Parathyroid adenoma (tissue), 2 donors: Measurements from ENCODE around the gene HHIPL1.

Experiments
- H2AFZ ChIP-seq: fragments of 300-600 bp; sonication (generic); one replicate; pipeline ENCODE4 v1.7.0; 2017; ENCODE audit warnings: antibody characterized with exemption, mild to moderate bottlenecking
- H3K27ac ChIP-seq: fragments of 300-600 bp; sonication (generic); one replicate; pipeline ENCODE4 v1.7.0; 2017
- H3K27me3 ChIP-seq: fragments of 300-600 bp; sonication (generic); one replicate; pipeline ENCODE4 v1.7.0; 2017; ENCODE audit warnings: low read length; ENCODE audit not compliant: control insufficient read depth, insufficient read depth
- H3K36me3 ChIP-seq: fragments of 300-600 bp; sonication (generic); one replicate; pipeline ENCODE4 v1.7.0; 2017; ENCODE audit warnings: low read length; ENCODE audit not compliant: control insufficient read depth, insufficient read depth
- H3K4me1 ChIP-seq: fragments of 300-600 bp; sonication (generic); one replicate; pipeline ENCODE4 v1.7.0; 2017; ENCODE audit warnings: control low read depth
- H3K4me2 ChIP-seq: fragments of 300-600 bp; sonication (generic); one replicate; pipeline ENCODE4 v1.7.0; 2017; ENCODE audit warnings: low read length
- H3K4me3 ChIP-seq: fragments of 300-600 bp; sonication (generic); one replicate; pipeline ENCODE4 v1.7.0; 2017; ENCODE audit warnings: low read depth, low read length
- H3K79me2 ChIP-seq: fragments of 300-600 bp; sonication (generic); one replicate; pipeline ENCODE4 v1.7.0; 2017; ENCODE audit warnings: control low read depth
- H3K9ac ChIP-seq: fragments of 300-600 bp; sonication (generic); one replicate; pipeline ENCODE4 v1.7.0; 2017; ENCODE audit warnings: mild to moderate bottlenecking
- H3K9me3 ChIP-seq: fragments of 300-600 bp; sonication (generic); one replicate; pipeline ENCODE4 v1.7.0; 2017; ENCODE audit warnings: low read length; ENCODE audit not compliant: control insufficient read depth
- CTCF ChIP-seq: fragments of 300-600 bp; sonication (generic); IDR thresholded peaks from one replicate; pipeline ENCODE4 v1.7.0; 2017; ENCODE audit warnings: antibody characterized with exemption, mild to moderate bottlenecking
- donor health status: primary hyperparathyroidism.

Gene HHIPL1

GRCh38 chr14:99597911-99598600 lies 46.9 kb upstream of the HHIPL1 start:
- Histone ChIP-seq H3K9ac (no peak overlapping the region), H3K4me2 (no peak overlapping the region), H3K27ac (no peak overlapping the region), H3K9me3 (no peaks in the 10 kb centered on the region), H3K4me1 (peaks cover 45% of the 10 kb centered on the region), H3K4me3 (no peak overlapping the region), H3K36me3 (no peaks in the 10 kb centered on the region), H2AFZ (no peak overlapping the region), H3K79me2 (peaks cover 51% of the 10 kb centered on the region), H3K27me3 (no peaks in the 10 kb centered on the region)
- TF ChIP-seq CTCF: no peak

- Histone ChIP-seq H3K27ac (no peak overlapping the region), H3K27me3 (no peaks in the 10 kb centered on the region), H3K36me3 (no peaks in the 10 kb centered on the region), H3K79me2 (peaks cover 51% of the 10 kb centered on the region), H3K9ac (no peak overlapping the region), H3K4me3 (no peak overlapping the region), H3K9me3 (no peaks in the 10 kb centered on the region), H3K4me1 (peaks cover 46% of the 10 kb centered on the region), H3K4me2 (no peak overlapping the region), H2AFZ (no peak overlapping the region)
- no peak for TF ChIP-seq CTCF
Measured at GRCh38 chr14:99598774-99599173, 46.2 kb upstream of the HHIPL1 start.

- Histone ChIP-seq H3K9me3 (no peaks in the 10 kb centered on the region), H2AFZ (no peak overlapping the region), H3K79me2 (peaks cover 48% of the 10 kb centered on the region), H3K4me3 (no peak overlapping the region), H3K4me1 (peaks cover 44% of the 10 kb centered on the region), H3K27me3 (no peaks in the 10 kb centered on the region), H3K4me2 (no peak overlapping the region), H3K36me3 (no peaks in the 10 kb centered on the region), H3K27ac (no peak overlapping the region), H3K9ac (no peak overlapping the region)
- TF ChIP-seq CTCF: no peak
Measured at GRCh38 chr14:99599393-99599792, 45.5 kb upstream of the HHIPL1 start.

GRCh38 chr14:99600232-99600888 lies 44.6 kb upstream of the HHIPL1 start:
- Histone ChIP-seq H3K4me2 (no peak overlapping the region), H3K36me3 (no peaks in the 10 kb centered on the region), H3K27ac (no peak overlapping the region), H2AFZ (no peak overlapping the region), H3K9me3 (no peaks in the 10 kb centered on the region), H3K79me2 (peaks cover 40% of the 10 kb centered on the region), H3K4me3 (no peak overlapping the region), H3K27me3 (no peaks in the 10 kb centered on the region), H3K4me1 (peaks cover 40% of the 10 kb centered on the region), H3K9ac (no peak overlapping the region)
- TF ChIP-seq CTCF: no peak
